ENCODE results near the gene ARRB1.

DNA sequence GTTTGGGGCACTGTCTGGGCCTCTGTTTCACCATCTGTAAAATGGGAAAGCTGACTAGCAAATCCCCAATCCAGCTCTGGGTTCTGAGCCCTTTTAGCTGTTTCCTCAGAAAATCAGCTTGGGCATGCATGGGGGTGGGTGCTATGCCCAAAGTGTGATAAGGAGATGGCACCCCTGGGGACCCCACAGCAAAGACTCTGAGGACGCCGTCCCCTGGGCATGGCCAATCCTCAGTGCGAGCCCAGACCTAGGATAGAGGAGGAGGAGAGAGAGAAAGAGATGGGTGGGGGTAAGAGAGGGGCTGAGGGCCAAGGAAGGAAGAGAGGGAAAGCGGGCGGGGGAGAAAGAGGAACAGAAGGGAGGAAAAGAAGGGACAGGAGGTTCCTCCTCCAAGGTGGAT, 79.1 kb downstream of the ARRB1 start:
- no peak for TF ChIP-seq POLR2A (IDR thresholded peaks at IDR 0.05)
- TF ChIP-seq, protein P1, sequence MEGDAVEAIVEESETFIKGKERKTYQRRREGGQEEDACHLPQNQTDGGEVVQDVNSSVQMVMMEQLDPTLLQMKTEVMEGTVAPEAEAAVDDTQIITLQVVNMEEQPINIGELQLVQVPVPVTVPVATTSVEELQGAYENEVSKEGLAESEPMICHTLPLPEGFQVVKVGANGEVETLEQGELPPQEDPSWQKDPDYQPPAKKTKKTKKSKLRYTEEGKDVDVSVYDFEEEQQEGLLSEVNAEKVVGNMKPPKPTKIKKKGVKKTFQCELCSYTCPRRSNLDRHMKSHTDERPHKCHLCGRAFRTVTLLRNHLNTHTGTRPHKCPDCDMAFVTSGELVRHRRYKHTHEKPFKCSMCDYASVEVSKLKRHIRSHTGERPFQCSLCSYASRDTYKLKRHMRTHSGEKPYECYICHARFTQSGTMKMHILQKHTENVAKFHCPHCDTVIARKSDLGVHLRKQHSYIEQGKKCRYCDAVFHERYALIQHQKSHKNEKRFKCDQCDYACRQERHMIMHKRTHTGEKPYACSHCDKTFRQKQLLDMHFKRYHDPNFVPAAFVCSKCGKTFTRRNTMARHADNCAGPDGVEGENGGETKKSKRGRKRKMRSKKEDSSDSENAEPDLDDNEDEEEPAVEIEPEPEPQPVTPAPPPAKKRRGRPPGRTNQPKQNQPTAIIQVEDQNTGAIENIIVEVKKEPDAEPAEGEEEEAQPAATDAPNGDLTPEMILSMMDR (IDR thresholded peaks at IDR 0.05), result no peak
